Cardiac muscle cell (in vitro differentiated cells and primary cell): ENCODE measurements around the gene MAP3K8. TPM values are rescaled to one million over a fixed set of nuclear protein-coding genes. Genes with fewer than 3 reads are reported as not detected.
"Not testable (repeated sequence)": the region's sequence is repeated elsewhere in the genome, so short reads cannot be mapped to it uniquely, and the experiment has no call there.

Experiments
- DNase-seq, 2 donors: peaks; one replicate each; pipeline versions ENCODE4 v3.0.0 to v3.0.0-alpha.2; 2010 to 2017; ENCODE audit warnings: low read depth in 1 of 2, low spot score in 1 of 2
- H3K27ac ChIP-seq: fragments of 200-600 bp; sonication (generic); 2 replicates; pipeline ENCODE4 v1.5.1; 2016
- H3K27me3 ChIP-seq: fragments of 200-600 bp; sonication (generic); 2 replicates; pipeline ENCODE4 v1.6.0; 2016; ENCODE audit warnings: control low read depth
- H3K36me3 ChIP-seq: fragments of 200-600 bp; sonication (generic); 2 replicates; pipeline ENCODE4 v1.5.1; 2016; ENCODE audit warnings: control low read depth
- H3K4me1 ChIP-seq: fragments of 200-600 bp; sonication (generic); 2 replicates; pipeline ENCODE4 v1.8.1; 2017; ENCODE audit warnings: low read depth, mild to moderate bottlenecking, mixed run types
- H3K4me3 ChIP-seq: fragments of 200-600 bp; sonication (generic); 2 replicates; pipeline ENCODE4 v1.5.1; 2016; ENCODE audit warnings: mild to moderate bottlenecking
- H3K9me3 ChIP-seq: fragments of 200-600 bp; sonication (generic); 2 replicates; pipeline ENCODE4 v1.5.1; 2017; ENCODE audit warnings: low read depth, mild to moderate bottlenecking, control low read depth
- polyA plus RNA-seq: library from polyadenylated mRNA; unstranded; fragments of >200 nt; fragmentation: Nextera tagmentation; extraction: Ambion mirVana; gene quantifications from 2 replicates; pipeline ENCODE4 v1.2.1, GENCODE V29; 2016
- total RNA-seq: library from RNA; depleted of rRNA; stranded (reverse); fragments of >200 nt; gene quantifications from 2 replicates; pipeline ENCODE4 v1.2.3, GENCODE V29; 2016
- TF ChIP-seq, protein P1 (sequence below): IDR thresholded peaks from 2 replicates; pipeline ENCODE4 v1.5.1; 2012; ENCODE audit warnings: low read depth, mild to moderate bottlenecking, low read length

MAP3K8 gene
- total and polyA plus RNA-seq, 2 experiments from 2014 or later: 5.5 to 7.8 TPM

DNA sequence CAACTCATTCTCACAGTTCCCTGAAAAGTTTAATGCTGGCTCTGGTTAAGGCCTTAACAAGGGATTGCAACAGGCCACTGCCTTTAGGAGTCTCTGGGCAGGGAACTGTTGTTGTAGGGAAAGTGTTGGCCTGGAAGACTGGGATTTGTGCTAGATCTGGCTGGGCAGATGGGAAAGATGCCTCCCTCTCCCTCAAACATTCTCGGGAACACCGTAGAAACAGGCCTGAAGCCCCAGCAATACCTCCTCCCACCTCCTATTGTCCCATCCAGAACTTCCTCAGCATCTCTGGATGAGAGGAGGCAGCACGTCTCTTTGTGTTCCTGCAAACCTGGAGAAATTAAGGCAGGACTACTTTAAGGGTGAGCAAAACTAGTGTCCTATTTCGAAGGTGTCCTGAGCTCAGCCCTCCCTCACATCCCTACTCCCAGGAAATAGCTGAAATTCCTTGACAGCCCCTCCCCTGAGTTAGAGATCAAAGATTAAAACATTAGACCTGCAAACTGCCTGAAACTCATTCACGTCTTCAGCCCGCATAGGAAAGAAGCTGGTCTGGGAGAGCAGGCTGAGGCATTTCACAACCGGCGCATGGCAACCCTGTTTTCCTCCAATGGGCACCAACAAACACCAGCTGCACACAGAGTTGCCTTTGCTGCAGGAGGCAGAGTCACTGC is 10.9 kb upstream of the MAP3K8 start:
- Histone ChIP-seq H3K36me3 (no peaks in the 10 kb centered on the region), H3K27me3 (no peaks in the 10 kb centered on the region), H3K4me1 (peaks cover 6% of the 10 kb centered on the region), H3K4me3 (no peak overlapping the region), H3K9me3 (no peaks in the 10 kb centered on the region), H3K27ac (peak overlapping the region; percentile 20)
- TF ChIP-seq, protein P1, sequence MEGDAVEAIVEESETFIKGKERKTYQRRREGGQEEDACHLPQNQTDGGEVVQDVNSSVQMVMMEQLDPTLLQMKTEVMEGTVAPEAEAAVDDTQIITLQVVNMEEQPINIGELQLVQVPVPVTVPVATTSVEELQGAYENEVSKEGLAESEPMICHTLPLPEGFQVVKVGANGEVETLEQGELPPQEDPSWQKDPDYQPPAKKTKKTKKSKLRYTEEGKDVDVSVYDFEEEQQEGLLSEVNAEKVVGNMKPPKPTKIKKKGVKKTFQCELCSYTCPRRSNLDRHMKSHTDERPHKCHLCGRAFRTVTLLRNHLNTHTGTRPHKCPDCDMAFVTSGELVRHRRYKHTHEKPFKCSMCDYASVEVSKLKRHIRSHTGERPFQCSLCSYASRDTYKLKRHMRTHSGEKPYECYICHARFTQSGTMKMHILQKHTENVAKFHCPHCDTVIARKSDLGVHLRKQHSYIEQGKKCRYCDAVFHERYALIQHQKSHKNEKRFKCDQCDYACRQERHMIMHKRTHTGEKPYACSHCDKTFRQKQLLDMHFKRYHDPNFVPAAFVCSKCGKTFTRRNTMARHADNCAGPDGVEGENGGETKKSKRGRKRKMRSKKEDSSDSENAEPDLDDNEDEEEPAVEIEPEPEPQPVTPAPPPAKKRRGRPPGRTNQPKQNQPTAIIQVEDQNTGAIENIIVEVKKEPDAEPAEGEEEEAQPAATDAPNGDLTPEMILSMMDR: no peak
- DNase-seq: peak in 1 of 2 donors; percentile 82

DNA sequence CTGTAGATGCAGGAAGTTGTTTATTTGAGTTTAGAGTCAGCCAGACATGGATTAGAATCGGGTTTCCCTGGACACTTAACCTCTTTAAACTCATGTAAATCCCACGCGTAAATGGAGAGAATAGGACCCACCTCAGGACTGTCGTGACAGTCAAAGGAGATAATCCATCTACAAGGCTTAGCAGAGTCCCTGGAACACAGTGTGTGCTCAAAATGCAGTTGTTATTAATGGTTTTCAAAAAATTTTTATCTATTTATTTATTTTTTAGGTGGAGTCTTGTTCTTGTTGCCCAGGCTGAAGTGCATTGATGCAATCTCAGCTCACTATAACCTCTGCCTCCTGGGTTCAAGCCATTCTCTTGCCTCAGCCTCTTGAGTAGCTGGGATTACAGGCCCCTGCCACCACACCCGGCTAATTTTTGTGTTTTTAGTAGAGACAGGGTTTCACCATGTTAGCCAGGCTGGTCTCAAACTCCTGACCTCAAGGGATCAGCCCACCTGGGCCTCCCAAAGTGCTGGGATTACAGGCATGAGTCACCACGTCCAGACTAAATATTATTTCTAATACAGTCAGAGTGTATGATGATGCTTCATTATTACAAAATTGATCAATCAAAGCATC is 10.2 kb upstream of the MAP3K8 start:
- DNase-seq, H3K4me3 ChIP-seq, H3K9me3 ChIP-seq, H3K4me1 ChIP-seq, H3K36me3 ChIP-seq, H3K27me3 ChIP-seq: not testable (repeated sequence)
- H3K27ac ChIP-seq: peak overlapping the region; percentile 20

DNA sequence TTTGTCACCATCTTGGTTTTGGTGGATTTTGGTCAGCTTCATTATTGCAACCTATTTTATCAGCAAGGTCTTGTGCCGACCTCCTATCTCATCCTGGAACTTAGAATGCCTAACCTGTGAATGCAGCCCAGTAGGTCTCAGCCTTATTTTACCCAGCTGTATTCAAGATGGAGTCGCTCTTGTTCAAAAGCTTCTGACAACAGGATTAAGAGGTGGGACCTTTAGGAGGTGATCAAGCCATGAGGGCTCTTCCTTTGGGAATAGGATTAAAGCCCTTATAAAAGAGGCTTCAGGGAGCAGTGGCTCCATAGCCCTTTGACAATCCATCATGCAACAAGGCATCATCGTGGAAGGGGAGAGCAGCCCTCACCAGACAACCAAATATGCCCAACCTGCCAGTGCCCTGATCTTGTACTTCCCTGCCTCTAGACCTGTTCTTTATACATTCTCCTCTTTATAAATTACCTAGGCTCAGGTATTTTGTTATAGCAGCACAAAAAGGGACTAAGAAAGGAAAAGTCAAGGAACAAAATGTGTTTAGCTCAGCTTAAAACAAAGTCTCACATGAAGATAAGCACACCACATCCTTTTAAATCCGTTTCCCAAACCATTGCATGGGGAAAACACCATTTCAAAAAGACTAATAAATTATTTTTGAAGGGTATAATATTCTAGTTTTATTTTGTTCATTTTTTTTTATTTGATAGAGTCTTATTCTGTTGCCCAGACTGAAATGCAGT is 8.5 kb upstream of the MAP3K8 start:
- DNase-seq: no peak
- TF ChIP-seq, protein P1: no peak
- no peaks in the 10 kb centered on the region for H3K27me3 ChIP-seq
- H3K27ac ChIP-seq: no peak overlapping the region
- no peaks in the 10 kb centered on the region for H3K36me3 ChIP-seq
- H3K9me3 ChIP-seq: no peaks in the 10 kb centered on the region
- peaks cover 6% of the 10 kb centered on the region for H3K4me1 ChIP-seq
- no peak overlapping the region for H3K4me3 ChIP-seq

DNA sequence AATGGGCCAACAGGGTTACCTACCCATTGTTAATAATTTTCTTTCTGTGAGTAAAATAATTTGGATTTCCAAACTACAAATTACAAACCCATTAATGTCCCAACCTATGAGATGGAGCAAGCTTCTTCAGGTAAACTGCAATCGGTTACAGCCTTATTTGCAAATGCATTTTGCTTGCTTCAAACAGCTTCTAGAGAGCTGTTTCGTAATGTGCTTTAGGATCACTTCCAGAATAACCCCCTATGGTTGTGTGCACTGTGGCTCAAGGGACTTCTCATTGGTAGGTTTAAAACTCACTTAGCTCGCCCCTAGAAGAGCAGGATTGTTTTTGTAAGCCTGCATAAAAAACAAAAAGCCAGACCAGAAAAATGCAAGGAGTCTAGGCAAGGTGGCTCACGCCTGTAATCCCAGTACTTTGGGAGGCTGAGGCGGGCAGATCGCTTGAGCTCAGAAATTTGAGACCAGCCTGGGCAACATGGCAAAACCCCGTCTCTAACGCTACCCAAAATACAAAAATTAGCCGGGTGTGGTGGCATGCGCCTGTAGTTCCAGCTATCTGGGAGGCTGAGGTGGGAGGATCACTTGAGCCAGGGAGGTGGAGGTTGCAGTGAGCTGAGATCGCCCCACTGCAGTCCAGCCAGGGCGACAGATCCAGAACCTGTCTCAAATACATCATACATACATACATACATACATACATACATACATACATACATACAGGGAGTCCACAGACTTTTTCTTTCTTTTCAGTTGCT is 3.3 kb upstream of the MAP3K8 start:
- DNase-seq: peak in 1 of 2 donors; percentile 50
- H3K27ac ChIP-seq: no peak overlapping the region
- H3K4me3 ChIP-seq: no peak overlapping the region
- H3K27me3 ChIP-seq: no peaks in the 10 kb centered on the region
- peaks cover 6% of the 10 kb centered on the region for H3K4me1 ChIP-seq
- TF ChIP-seq, protein P1: no peak
- H3K36me3 ChIP-seq: no peaks in the 10 kb centered on the region
- H3K9me3 ChIP-seq: no peaks in the 10 kb centered on the region

DNA sequence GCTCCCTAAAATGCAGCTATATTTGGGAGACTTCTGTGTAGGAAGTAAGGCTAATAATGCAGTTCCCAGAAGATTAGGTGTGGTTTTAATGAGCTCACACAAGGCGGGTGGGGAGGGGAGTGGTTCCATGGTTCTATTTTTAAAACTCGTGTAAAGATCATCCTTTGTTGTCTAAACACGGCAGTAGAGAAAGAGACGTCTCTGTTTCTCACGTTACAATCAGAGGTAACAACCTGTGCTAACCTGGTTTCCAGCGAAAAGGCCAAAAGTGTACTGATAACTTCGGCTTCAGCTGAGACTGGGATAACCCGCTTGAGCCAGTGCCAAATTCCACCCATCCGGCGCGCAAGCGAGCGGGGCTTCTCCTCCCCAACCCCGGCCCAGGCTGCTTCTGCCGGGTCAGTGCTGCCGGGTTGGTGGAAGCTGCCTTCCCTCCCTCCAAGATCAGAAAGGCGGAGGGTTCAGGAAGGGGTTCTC is 2.5 kb upstream of the MAP3K8 start:
- TF ChIP-seq, protein P1: no peak
- no peak for DNase-seq
- Histone ChIP-seq H3K4me1 (peaks cover 13% of the 10 kb centered on the region), H3K9me3 (no peaks in the 10 kb centered on the region), H3K27ac (no peak overlapping the region), H3K27me3 (no peaks in the 10 kb centered on the region), H3K36me3 (no peaks in the 10 kb centered on the region), H3K4me3 (no peak overlapping the region)
